Endothelial cell of umbilical vein (primary cell): Measurements from ENCODE around the gene ARID2. TPM values are rescaled to one million over a fixed set of nuclear protein-coding genes. Genes with fewer than 3 reads are reported as not detected.

Experiments
- BruUV-seq: library from RNA; stranded (reverse); fragments of 400-500 nt; replicated peaks from 2 replicates; lab custom pipeline; 2021; lab: Mats Ljungman, UMichigan
- CTCF ChIA-PET: fragments of 300-600, 350-600 bp; sonication (Branson Sonifier 250); formaldehyde crosslinking; loops from one replicate; lab custom pipeline; 2021; ENCODE audit warnings: antibody characterized with exemption, inconsistent platforms; lab: Charles Lee
- POLR2A ChIA-PET: fragments of 300-600, 350-600 bp; sonication (Branson Sonifier 250); formaldehyde crosslinking; loops from one replicate; lab custom pipeline; 2021; ENCODE audit warnings: antibody characterized with exemption, inconsistent platforms; lab: Charles Lee
- DNase-seq: peaks from one replicate; pipeline ENCODE4 v3.0.0-alpha.2; 2011; ENCODE audit warnings: low read depth, low spot score
- FAIRE-seq: peaks from 2 replicates; lab custom pipeline; 2011; peaks lifted over from hg19 to GRCh38; lab: Jason Lieb, UNC
- H2AFZ ChIP-seq: 2 replicates; pipeline ENCODE4 v1.6.0; 2012; ENCODE audit warnings: low read depth, low read length, control low read depth, inconsistent platforms
- H3K27ac ChIP-seq: 2 replicates; pipeline ENCODE4 v1.5.1; 2011; ENCODE audit warnings: low read depth, mild to moderate bottlenecking, control low read depth, low read length, moderate library complexity; ENCODE audit not compliant: insufficient read depth
- H3K27me3 ChIP-seq, 2 experiments: 2 replicates each; pipeline versions ENCODE4 v1.6.0 to v1.6.1; 2011; ENCODE audit warnings: low read length in 2 of 2, mixed read lengths in 1 of 2; ENCODE audit not compliant: control insufficient read depth in 2 of 2, insufficient read depth in 2 of 2
- H3K36me3 ChIP-seq, 2 experiments: 2 replicates in 1 of 2; 3 replicates in 1 of 2; pipeline ENCODE4 v1.5.1; 2011; ENCODE audit warnings: low read length in 2 of 2, mild to moderate bottlenecking in 1 of 2, moderate library complexity in 1 of 2; ENCODE audit not compliant: control insufficient read depth in 2 of 2, insufficient read depth in 2 of 2; ENCODE audit errors: extremely low read depth in 1 of 2
- H3K4me1 ChIP-seq: 3 replicates; pipeline ENCODE4 v1.5.1; 2011; ENCODE audit warnings: mild to moderate bottlenecking, low read length; ENCODE audit not compliant: control insufficient read depth, insufficient read depth; ENCODE audit errors: extremely low read depth
- H3K4me2 ChIP-seq: 2 replicates; pipeline ENCODE4 v1.6.1; 2011; ENCODE audit warnings: low read length, control low read depth, mixed read lengths; ENCODE audit not compliant: insufficient read depth
- H3K4me3 ChIP-seq, 3 experiments: fragments of 200-600 bp in 1 of 3; sonication (generic), shearing (Covaris generic) in 1 of 3; replicated peaks in 1 of 3; 2 replicates each; pipeline ENCODE4 v1.5.1; 2011 to 2016; ENCODE audit warnings: control low read depth in 3 of 3, low read length in 3 of 3, mild to moderate bottlenecking in 2 of 3, inconsistent platforms in 1 of 3, low read depth in 1 of 3, moderate library complexity in 1 of 3; ENCODE audit not compliant: insufficient read depth in 1 of 3
- H3K79me2 ChIP-seq: 2 replicates; pipeline ENCODE4 v1.6.0; 2012; ENCODE audit warnings: low read length, inconsistent platforms; ENCODE audit not compliant: control insufficient read depth, insufficient read depth
- H3K9ac ChIP-seq: replicated peaks from 2 replicates; pipeline ENCODE3; 2011; ENCODE audit warnings: low read length, control low read depth; ENCODE audit not compliant: insufficient read depth; ENCODE audit errors: extremely low read depth
- H3K9me1 ChIP-seq: replicated peaks from 3 replicates; pipeline ENCODE4 v1.6.0; 2011; ENCODE audit warnings: mild to moderate bottlenecking, low read length; ENCODE audit not compliant: control insufficient read depth, insufficient read depth; ENCODE audit errors: extremely low read depth
- H3K9me3 ChIP-seq: replicated peaks from 2 replicates; pipeline ENCODE4 v1.5.1; 2012; ENCODE audit warnings: low read length, inconsistent platforms; ENCODE audit not compliant: control insufficient read depth, insufficient read depth
- H4K20me1 ChIP-seq: replicated peaks from 2 replicates; pipeline ENCODE3; 2011; ENCODE audit warnings: mild to moderate bottlenecking, low read length; ENCODE audit not compliant: control insufficient read depth, insufficient read depth; ENCODE audit errors: extremely low read depth
- CTCF ChIP-seq, 2 donors: IDR thresholded peaks; 1 replicate in 1 of 2; 2 replicates in 1 of 2; pipeline ENCODE4 v1.5.1; 2011; ENCODE audit warnings: low read length in 2 of 2, mild to moderate bottlenecking in 2 of 2, moderate library complexity in 2 of 2, control low read depth in 1 of 2, inconsistent platforms in 1 of 2, low read depth in 1 of 2; ENCODE audit not compliant: insufficient read depth in 1 of 2; ENCODE audit errors: extremely low read depth in 1 of 2
- EZH2 ChIP-seq: IDR thresholded peaks from 2 replicates; pipeline ENCODE4 v1.6.1; 2012; ENCODE audit warnings: borderline replicate concordance, low read depth, mild to moderate bottlenecking, moderate library complexity, low read length, inconsistent platforms; ENCODE audit not compliant: severe bottlenecking
- FOS ChIP-seq: IDR thresholded peaks from 2 replicates; pipeline ENCODE4 v1.6.1; 2011; ENCODE audit warnings: mild to moderate bottlenecking, low read length, moderate library complexity, borderline replicate concordance; ENCODE audit not compliant: insufficient read depth
- GATA2 ChIP-seq: IDR thresholded peaks from 2 replicates; pipeline ENCODE4 v1.7.0; 2011; ENCODE audit warnings: low read depth, mild to moderate bottlenecking, moderate library complexity, mixed read lengths, low read length; ENCODE audit not compliant: insufficient read length, insufficient read depth
- JUN ChIP-seq: IDR thresholded peaks from 2 replicates; pipeline ENCODE4 v1.6.1; 2011; ENCODE audit warnings: borderline replicate concordance, low read depth; ENCODE audit not compliant: insufficient read length, insufficient read depth
- MYC ChIP-seq: IDR thresholded peaks from one replicate; pipeline ENCODE4 v1.6.1; 2011; ENCODE audit warnings: mild to moderate bottlenecking, low read depth, low read length
- POLR2A ChIP-seq: IDR thresholded peaks from 2 replicates; pipeline ENCODE4 v1.6.1; 2012; ENCODE audit warnings: low read depth, mild to moderate bottlenecking, control low read depth, low read length
- POLR2AphosphoS5 ChIP-seq: IDR thresholded peaks from 2 replicates; pipeline ENCODE4 v1.6.1; 2012; ENCODE audit warnings: low read depth, mild to moderate bottlenecking, control low read depth, low read length, moderate library complexity; ENCODE audit not compliant: insufficient read depth
- dilution Hi-C: fragments of 300-500 bp; cut with MboI; formaldehyde crosslinking; loops from one replicate; pipeline ENCODE4 v1.15.0; 2019; ENCODE audit warnings: low sequenced_read_pairs; ENCODE audit not compliant: extremely low pct_ligation_motif_present
- intact Hi-C: fragments of 100-400 bp; cut with micrococcal nuclease; formaldehyde crosslinking; loops from one replicate; pipeline ENCODE4 v1.10.0; 2022
- polyA plus RNA-seq, 4 experiments: library from polyadenylated mRNA; depleted of rRNA in 3 of 4; stranded (reverse) in 3 of 4; unstranded in 1 of 4; fragments of >200 nt; gene quantifications; 2 replicates each; pipeline versions ENCODE4 v1.2.1 to v1.2.3, GENCODE V29; 2011 to 2012; ENCODE audit warnings: missing spikeins in 1 of 4
- total RNA-seq: library from RNA; stranded (reverse); gene quantifications from 2 replicates; pipeline ENCODE4 v1.2.3, GENCODE V29; 2021
- TF ChIP-seq, protein P1 (sequence below): IDR thresholded peaks from 2 replicates; pipeline ENCODE4 v1.6.1; 2011; ENCODE audit not compliant: insufficient read depth, insufficient read length

Gene ARID2
- total and polyA plus RNA-seq, 2 donors (not counting 3 experiments of a cell fraction or from before 2014, with no cell fraction given) = 10.8 to 26.7 TPM

DNA sequence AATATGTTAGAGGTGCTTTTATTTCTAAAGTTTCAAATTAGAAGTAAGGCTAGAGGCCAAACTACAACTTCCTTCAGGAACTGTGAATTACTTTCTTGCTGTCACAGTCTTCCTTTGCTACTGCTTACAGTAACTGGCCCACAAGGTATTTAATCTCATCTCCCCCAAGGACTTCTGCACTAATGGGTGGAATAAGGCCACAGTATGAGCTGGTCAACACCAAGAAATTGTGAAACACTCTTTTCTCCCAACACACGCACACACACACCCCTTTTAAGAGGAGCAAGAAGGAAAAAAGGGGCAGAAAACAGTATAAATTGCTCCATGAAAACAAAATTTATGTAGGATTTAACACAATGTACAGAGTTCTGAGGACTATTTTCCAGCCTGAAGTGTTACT lies 215.3 kb downstream of the ARID2 start:
- FAIRE-seq (no peak), DNase-seq (no peak)
- H3K9ac ChIP-seq = no peak overlapping the region
- peaks cover 3% of the 10 kb centered on the region for H3K79me2 ChIP-seq
- H3K9me3 ChIP-seq = no peaks in the 10 kb centered on the region
- H3K36me3 ChIP-seq = peaks cover 8 to 13% of the 10 kb centered on the region in 2 experiments
- H4K20me1 ChIP-seq = no peaks in the 10 kb centered on the region
- H3K27me3 ChIP-seq = no peaks in the 10 kb centered on the region
- no peak overlapping the region for H3K4me3 ChIP-seq
- dilution Hi-C loops = no loop called here
- no peak overlapping the region for H3K27ac ChIP-seq
- intact Hi-C loops = no loop called here
- H3K4me1 ChIP-seq = no peaks in the 10 kb centered on the region
- ChIA-PET CTCF (no interaction called here), POLR2A (no interaction called here)
- no peak overlapping the region for H2AFZ ChIP-seq
- H3K4me2 ChIP-seq = no peak overlapping the region
- BruUV-seq = no TSS peak
- TF ChIP-seq GATA2 = no peak
- TF ChIP-seq, protein P1, sequence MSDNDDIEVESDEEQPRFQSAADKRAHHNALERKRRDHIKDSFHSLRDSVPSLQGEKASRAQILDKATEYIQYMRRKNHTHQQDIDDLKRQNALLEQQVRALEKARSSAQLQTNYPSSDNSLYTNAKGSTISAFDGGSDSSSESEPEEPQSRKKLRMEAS = no peak
- TF ChIP-seq EZH2 = no peak
- no peak for TF ChIP-seq CTCF (IDR thresholded peaks at IDR 0.05; ENCODE audit: extremely low read depth in 1 of 2, insufficient read depth in 1 of 2, low read depth in 1 of 2, low read length in 2 of 2)
- TF ChIP-seq MYC = no peak
- TF ChIP-seq JUN = no peak
- TF ChIP-seq FOS = no peak
- no peak for TF ChIP-seq POLR2A
- no peak for TF ChIP-seq POLR2AphosphoS5
- H3K9me1 ChIP-seq = no peaks in the 10 kb centered on the region
